Measurements from ENCODE around the gene COMMD6. TPM values are rescaled to one million over a fixed set of nuclear protein-coding genes. Genes with fewer than 3 reads are reported as not detected.

COMMD6 gene
- total and polyA plus RNA-seq, 2 of the 13 experiments (the other 11 are each of a cell fraction or from before 2014, with no cell fraction given), result 97.0 to 164 TPM

DNA sequence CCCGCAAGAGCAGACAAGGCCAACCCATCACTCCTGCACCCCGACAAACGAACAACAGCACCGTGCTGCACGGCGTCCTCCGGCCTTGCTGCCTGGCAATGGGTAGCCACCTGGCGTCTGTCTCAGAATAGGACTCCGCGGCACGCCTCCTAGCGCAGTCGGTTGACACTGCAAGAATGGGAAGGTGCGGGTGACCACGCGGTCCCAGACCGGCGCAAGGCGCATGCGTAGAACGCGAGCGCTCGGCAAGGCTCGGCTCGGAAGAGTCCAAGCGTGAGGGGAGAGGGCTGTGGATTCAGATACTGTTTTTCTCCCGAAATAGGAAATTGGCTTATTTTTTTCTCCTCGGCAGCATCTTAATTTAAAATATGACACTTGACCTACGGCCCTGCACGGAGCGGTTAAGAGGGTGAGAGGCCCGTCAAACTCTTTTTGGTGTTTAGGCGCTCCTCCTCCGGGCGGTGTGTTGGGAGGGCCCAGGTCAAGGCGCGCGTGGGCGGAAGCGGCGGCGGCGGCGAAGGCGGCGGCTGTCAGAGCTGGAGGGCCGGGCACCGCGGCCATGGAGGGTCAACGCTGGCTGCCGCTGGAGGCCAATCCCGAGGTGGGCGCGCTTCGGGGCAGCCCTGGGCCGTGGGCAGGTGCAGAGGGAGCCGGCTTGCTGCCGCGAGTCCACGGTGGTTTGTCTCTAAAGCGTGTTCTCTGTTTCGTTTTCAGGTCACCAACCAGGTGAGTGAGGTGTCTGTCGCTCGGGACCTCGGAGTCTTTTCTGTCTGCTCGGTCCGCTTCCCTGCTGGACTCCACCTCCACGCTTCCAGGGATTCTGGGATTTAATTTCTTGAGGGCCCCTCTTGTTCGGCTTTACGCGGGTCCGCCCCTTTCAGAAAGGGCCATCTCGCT lies 11.9 kb upstream of the COMMD6 start, which contains the start of gene UCHL3 (continued):
- TF ChIP-seq, protein P1, sequence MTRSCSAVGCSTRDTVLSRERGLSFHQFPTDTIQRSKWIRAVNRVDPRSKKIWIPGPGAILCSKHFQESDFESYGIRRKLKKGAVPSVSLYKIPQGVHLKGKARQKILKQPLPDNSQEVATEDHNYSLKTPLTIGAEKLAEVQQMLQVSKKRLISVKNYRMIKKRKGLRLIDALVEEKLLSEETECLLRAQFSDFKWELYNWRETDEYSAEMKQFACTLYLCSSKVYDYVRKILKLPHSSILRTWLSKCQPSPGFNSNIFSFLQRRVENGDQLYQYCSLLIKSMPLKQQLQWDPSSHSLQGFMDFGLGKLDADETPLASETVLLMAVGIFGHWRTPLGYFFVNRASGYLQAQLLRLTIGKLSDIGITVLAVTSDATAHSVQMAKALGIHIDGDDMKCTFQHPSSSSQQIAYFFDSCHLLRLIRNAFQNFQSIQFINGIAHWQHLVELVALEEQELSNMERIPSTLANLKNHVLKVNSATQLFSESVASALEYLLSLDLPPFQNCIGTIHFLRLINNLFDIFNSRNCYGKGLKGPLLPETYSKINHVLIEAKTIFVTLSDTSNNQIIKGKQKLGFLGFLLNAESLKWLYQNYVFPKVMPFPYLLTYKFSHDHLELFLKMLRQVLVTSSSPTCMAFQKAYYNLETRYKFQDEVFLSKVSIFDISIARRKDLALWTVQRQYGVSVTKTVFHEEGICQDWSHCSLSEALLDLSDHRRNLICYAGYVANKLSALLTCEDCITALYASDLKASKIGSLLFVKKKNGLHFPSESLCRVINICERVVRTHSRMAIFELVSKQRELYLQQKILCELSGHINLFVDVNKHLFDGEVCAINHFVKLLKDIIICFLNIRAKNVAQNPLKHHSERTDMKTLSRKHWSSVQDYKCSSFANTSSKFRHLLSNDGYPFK (CRISPR knock-in tag; IDR thresholded peaks at IDR 0.05; ENCODE audit: borderline replicate concordance), result peak; percentile 61; the same call in 1 of the 2 replicates
- 0 out of 2 replicates have a peak, but pooled peaks have one; percentile 62 for TF ChIP-seq KLF11 (CRISPR knock-in tag; IDR thresholded peaks at IDR 0.05)
- TF ChIP-seq SRF (IDR thresholded peaks at IDR 0.05; ENCODE audit: low read depth, low read length), result no peak
- TF ChIP-seq NFE2L2 (IDR thresholded peaks at IDR 0.05; ENCODE audit: low read length), result no peak
- peak; percentile 85 for TF ChIP-seq TAF1 (CRISPR knock-in tag; IDR thresholded peaks at IDR 0.05)
- no peak for TF ChIP-seq ZBTB21 (CRISPR knock-in tag; IDR thresholded peaks at IDR 0.05)
- peak; percentile 56; the same call in 1 of the 2 replicates for TF ChIP-seq ZFP90 (CRISPR knock-in tag; IDR thresholded peaks at IDR 0.05; ENCODE audit: borderline replicate concordance)
- TF ChIP-seq SMARCC2 (IDR thresholded peaks at IDR 0.05), result no peak
- peak; percentile 35; the same call in 1 of the 2 replicates for TF ChIP-seq ZNF788 (CRISPR knock-in tag; IDR thresholded peaks at IDR 0.05; ENCODE audit: borderline replicate concordance)
- no peak for TF ChIP-seq ZNF790 (CRISPR knock-in tag; IDR thresholded peaks at IDR 0.05; ENCODE audit: borderline replicate concordance)
- TF ChIP-seq ZNF772 (CRISPR knock-in tag; IDR thresholded peaks at IDR 0.05), result peak; percentile 73; the same call in 1 of the 2 replicates
- no peak for TF ChIP-seq ZNF530 (CRISPR knock-in tag; IDR thresholded peaks at IDR 0.05; ENCODE audit: low read depth)
- TF ChIP-seq, protein P2, sequence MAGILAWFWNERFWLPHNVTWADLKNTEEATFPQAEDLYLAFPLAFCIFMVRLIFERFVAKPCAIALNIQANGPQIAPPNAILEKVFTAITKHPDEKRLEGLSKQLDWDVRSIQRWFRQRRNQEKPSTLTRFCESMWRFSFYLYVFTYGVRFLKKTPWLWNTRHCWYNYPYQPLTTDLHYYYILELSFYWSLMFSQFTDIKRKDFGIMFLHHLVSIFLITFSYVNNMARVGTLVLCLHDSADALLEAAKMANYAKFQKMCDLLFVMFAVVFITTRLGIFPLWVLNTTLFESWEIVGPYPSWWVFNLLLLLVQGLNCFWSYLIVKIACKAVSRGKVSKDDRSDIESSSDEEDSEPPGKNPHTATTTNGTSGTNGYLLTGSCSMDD (CRISPR knock-in tag; IDR thresholded peaks at IDR 0.05), result 0 out of 2 replicates have a peak, but pooled peaks have one; percentile 44
- TF ChIP-seq, protein P3, sequence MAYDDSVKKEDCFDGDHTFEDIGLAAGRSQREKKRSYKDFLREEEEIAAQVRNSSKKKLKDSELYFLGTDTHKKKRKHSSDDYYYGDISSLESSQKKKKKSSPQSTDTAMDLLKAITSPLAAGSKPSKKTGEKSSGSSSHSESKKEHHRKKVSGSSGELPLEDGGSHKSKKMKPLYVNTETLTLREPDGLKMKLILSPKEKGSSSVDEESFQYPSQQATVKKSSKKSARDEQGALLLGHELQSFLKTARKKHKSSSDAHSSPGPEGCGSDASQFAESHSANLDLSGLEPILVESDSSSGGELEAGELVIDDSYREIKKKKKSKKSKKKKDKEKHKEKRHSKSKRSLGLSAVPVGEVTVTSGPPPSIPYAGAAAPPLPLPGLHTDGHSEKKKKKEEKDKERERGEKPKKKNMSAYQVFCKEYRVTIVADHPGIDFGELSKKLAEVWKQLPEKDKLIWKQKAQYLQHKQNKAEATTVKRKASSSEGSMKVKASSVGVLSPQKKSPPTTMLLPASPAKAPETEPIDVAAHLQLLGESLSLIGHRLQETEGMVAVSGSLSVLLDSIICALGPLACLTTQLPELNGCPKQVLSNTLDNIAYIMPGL (CRISPR knock-in tag; IDR thresholded peaks at IDR 0.05; ENCODE audit: borderline replicate concordance in 1 of 2, low read depth in 1 of 2), result peak; percentile 84 to 87
- peak; percentile 55; the same call in 1 of the 2 replicates for TF ChIP-seq HOXA5 (CRISPR knock-in tag; IDR thresholded peaks at IDR 0.05)
- TF ChIP-seq, protein P4, sequence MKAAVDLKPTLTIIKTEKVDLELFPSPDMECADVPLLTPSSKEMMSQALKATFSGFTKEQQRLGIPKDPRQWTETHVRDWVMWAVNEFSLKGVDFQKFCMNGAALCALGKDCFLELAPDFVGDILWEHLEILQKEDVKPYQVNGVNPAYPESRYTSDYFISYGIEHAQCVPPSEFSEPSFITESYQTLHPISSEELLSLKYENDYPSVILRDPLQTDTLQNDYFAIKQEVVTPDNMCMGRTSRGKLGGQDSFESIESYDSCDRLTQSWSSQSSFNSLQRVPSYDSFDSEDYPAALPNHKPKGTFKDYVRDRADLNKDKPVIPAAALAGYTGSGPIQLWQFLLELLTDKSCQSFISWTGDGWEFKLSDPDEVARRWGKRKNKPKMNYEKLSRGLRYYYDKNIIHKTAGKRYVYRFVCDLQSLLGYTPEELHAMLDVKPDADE (CRISPR knock-in tag; IDR thresholded peaks at IDR 0.05), result no peak
- TF ChIP-seq TSC22D2 (CRISPR knock-in tag; IDR thresholded peaks at IDR 0.05; ENCODE audit: borderline replicate concordance), result no peak
- no peak for TF ChIP-seq SP1 (IDR thresholded peaks at IDR 0.05)
- 0 out of 2 replicates have a peak, but pooled peaks have one; percentile 12 for TF ChIP-seq SP1 (CRISPR knock-in tag; IDR thresholded peaks at IDR 0.05)
- no peak for TF ChIP-seq CHD2 (IDR thresholded peaks at IDR 0.05; ENCODE audit: low read depth, low read length)

All from HepG2 (cell line).